Neutrophil (primary cell): ENCODE measurements around the gene IGSF21.

Experiments used
- H3K27ac ChIP-seq: fragments of 200-600 bp; sonication (generic); 2 replicates; pipeline ENCODE4 v1.5.1; 2016; ENCODE audit warnings: mild to moderate bottlenecking, moderate library complexity
- H3K27me3 ChIP-seq: fragments of 200-600 bp; sonication (generic); 2 replicates; pipeline ENCODE4 v1.6.0; 2016; ENCODE audit warnings: mild to moderate bottlenecking
- H3K36me3 ChIP-seq: fragments of 200-600 bp; sonication (generic); 2 replicates; pipeline ENCODE4 v1.5.1; 2017
- H3K4me1 ChIP-seq, 2 experiments: fragments of 200-600 bp in 1 of 2; sonication (generic) in 1 of 2; 1 replicate in 1 of 2; 2 replicates in 1 of 2; pipeline versions ENCODE4 v1.5.1 to v1.6.1; 2013 to 2016; ENCODE audit warnings: low read depth in 1 of 2, low read length in 1 of 2, mild to moderate bottlenecking in 1 of 2, moderate library complexity in 1 of 2; ENCODE audit not compliant: control insufficient read depth in 1 of 2, insufficient read depth in 1 of 2
- H3K4me3 ChIP-seq, 2 experiments: fragments of 200-600 bp in 1 of 2; sonication (generic) in 1 of 2; 1 replicate in 1 of 2; 2 replicates in 1 of 2; pipeline ENCODE4 v1.5.1; 2013 to 2016; ENCODE audit warnings: low read depth in 1 of 2, low read length in 1 of 2, mild to moderate bottlenecking in 1 of 2, moderate library complexity in 1 of 2
- H3K9me3 ChIP-seq: fragments of 200-600 bp; sonication (generic); 2 replicates; pipeline ENCODE4 v1.5.1; 2016
- CTCF ChIP-seq: fragments of 200-600 bp; sonication (generic); IDR thresholded peaks from 2 replicates; pipeline ENCODE4 v1.5.1; 2016; ENCODE audit warnings: antibody characterized with exemption

The IGSF21 gene

GRCh38 chr1:18114726-18115410, 7.3 kb downstream of the IGSF21 start:
- no peak overlapping the region for H3K27ac ChIP-seq
- peaks cover 90% of the 10 kb centered on the region for H3K27me3 ChIP-seq
- H3K4me3 ChIP-seq, result no peak overlapping the region
- TF ChIP-seq CTCF, result no peak
- H3K4me1 ChIP-seq, result peaks cover 7 to 18% of the 10 kb centered on the region in 2 experiments
- no peaks in the 10 kb centered on the region for H3K36me3 ChIP-seq
- H3K9me3 ChIP-seq, result no peaks in the 10 kb centered on the region

GRCh38 chr1:18116777-18117176, 9.2 kb downstream of the IGSF21 start:
- H3K4me1 ChIP-seq, result peaks cover 7 to 13% of the 10 kb centered on the region in 2 experiments
- TF ChIP-seq CTCF, result no peak
- peaks cover 70% of the 10 kb centered on the region for H3K27me3 ChIP-seq
- H3K4me3 ChIP-seq, result no peak overlapping the region
- no peaks in the 10 kb centered on the region for H3K9me3 ChIP-seq
- no peaks in the 10 kb centered on the region for H3K36me3 ChIP-seq
- no peak overlapping the region for H3K27ac ChIP-seq

- no peak for TF ChIP-seq CTCF
- Histone ChIP-seq H3K9me3 (no peaks in the 10 kb centered on the region), H3K4me3 (no peak overlapping the region), H3K36me3 (no peaks in the 10 kb centered on the region), H3K4me1 (peaks cover 1 to 2% of the 10 kb centered on the region in 2 experiments), H3K27me3 (peaks cover 57% of the 10 kb centered on the region), H3K27ac (no peak overlapping the region)
These were observed 10.5 kb downstream of the IGSF21 start for GRCh38 chr1:18118078-18118477.

- TF ChIP-seq CTCF, result no peak
- Histone ChIP-seq H3K4me1 (no peaks in the 10 kb centered on the region), H3K27me3 (peaks cover 54% of the 10 kb centered on the region), H3K4me3 (no peak overlapping the region), H3K9me3 (no peaks in the 10 kb centered on the region), H3K27ac (no peak overlapping the region), H3K36me3 (no peaks in the 10 kb centered on the region)
These were observed 10.9 kb downstream of the IGSF21 start for GRCh38 chr1:18118491-18118890.

GRCh38 chr1:18119289-18119688, 11.7 kb downstream of the IGSF21 start:
- Histone ChIP-seq H3K4me3 (no peak overlapping the region), H3K9me3 (no peaks in the 10 kb centered on the region), H3K4me1 (no peaks in the 10 kb centered on the region), H3K27ac (no peak overlapping the region), H3K27me3 (peaks cover 46% of the 10 kb centered on the region), H3K36me3 (no peaks in the 10 kb centered on the region)
- TF ChIP-seq CTCF, result no peak
